Activated B cell treated with CpG ODN at 0.5 μM for 24 hours (primary cell): ENCODE data around the gene KBTBD12. TPM values are rescaled to one million over a fixed set of nuclear protein-coding genes. Genes with fewer than 3 reads are reported as not detected.
A peak's percentile ranks its signal among the peaks of the same experiment; 100 is the strongest.
"Not testable (repeated sequence)": the region's sequence is repeated elsewhere in the genome, so short reads cannot be mapped to it uniquely, and the experiment has no call there.

Source experiments
- ATAC-seq: fragments of 200-7000 bp; cut with Tn5 transposase; one replicate; pipeline ENCODE4 v1.10.0; 2021; ENCODE audit warnings: low read depth, mild to moderate bottlenecking, moderate library complexity
- CTCF ChIA-PET: fragments of 350-600 bp; sonication (Branson Sonifier 250); formaldehyde crosslinking; loops from one replicate; lab custom pipeline; 2021; ENCODE audit warnings: antibody characterized with exemption; lab: Charles Lee
- POLR2A ChIA-PET: fragments of 350-600 bp; sonication (Branson Sonifier 250); formaldehyde crosslinking; loops from one replicate; lab custom pipeline; 2021; ENCODE audit warnings: antibody characterized with exemption; lab: Charles Lee
- DNase-seq: peaks from one replicate; pipeline ENCODE4 v3.0.0; 2022
- H3K27ac Mint-ChIP-seq: one replicate; pipeline ENCODE4 v1.8.0; 2020; ENCODE audit warnings: mixed read lengths
- H3K27me3 Mint-ChIP-seq: one replicate; pipeline ENCODE4 v1.8.0; 2021; ENCODE audit warnings: mixed read lengths
- H3K36me3 Mint-ChIP-seq: one replicate; pipeline ENCODE4 v1.8.0; 2021; ENCODE audit warnings: low read depth, mixed read lengths
- H3K4me1 Mint-ChIP-seq: one replicate; pipeline ENCODE4 v1.8.0; 2021; ENCODE audit warnings: mixed read lengths
- H3K4me3 Mint-ChIP-seq: one replicate; pipeline ENCODE4 v1.8.0; 2020; ENCODE audit warnings: mild to moderate bottlenecking, mixed read lengths
- H3K9me3 Mint-ChIP-seq: one replicate; pipeline ENCODE4 v1.8.0; 2020; ENCODE audit warnings: mixed read lengths
- intact Hi-C: fragments of 100-400 bp; cut with micrococcal nuclease; formaldehyde crosslinking; loops from one replicate; pipeline ENCODE4 v1.15.1; 2024
- total RNA-seq: library from RNA; stranded (reverse); gene quantifications from 2 replicates; pipeline ENCODE4 v1.2.3, GENCODE V29; 2022
- TF ChIP-seq, protein P1 (sequence below): fragments of 200-600 bp; IDR thresholded peaks from one replicate; pipeline ENCODE4 v1.8.0; 2022; ENCODE audit warnings: antibody characterized with exemption, mild to moderate bottlenecking

KBTBD12 gene
- total RNA-seq, 1 donor from 2014 or later: 0.16 TPM

- H3K4me3 Mint-ChIP-seq: no peak overlapping the region
- intact Hi-C loops: loop anchor here (5.0 kb wide), 1 partner anchor 51 kb away; no protein-coding TSS in a partner anchor
- ChIA-PET CTCF (no interaction called here), POLR2A (no interaction called here)
- TF ChIP-seq, protein P1, sequence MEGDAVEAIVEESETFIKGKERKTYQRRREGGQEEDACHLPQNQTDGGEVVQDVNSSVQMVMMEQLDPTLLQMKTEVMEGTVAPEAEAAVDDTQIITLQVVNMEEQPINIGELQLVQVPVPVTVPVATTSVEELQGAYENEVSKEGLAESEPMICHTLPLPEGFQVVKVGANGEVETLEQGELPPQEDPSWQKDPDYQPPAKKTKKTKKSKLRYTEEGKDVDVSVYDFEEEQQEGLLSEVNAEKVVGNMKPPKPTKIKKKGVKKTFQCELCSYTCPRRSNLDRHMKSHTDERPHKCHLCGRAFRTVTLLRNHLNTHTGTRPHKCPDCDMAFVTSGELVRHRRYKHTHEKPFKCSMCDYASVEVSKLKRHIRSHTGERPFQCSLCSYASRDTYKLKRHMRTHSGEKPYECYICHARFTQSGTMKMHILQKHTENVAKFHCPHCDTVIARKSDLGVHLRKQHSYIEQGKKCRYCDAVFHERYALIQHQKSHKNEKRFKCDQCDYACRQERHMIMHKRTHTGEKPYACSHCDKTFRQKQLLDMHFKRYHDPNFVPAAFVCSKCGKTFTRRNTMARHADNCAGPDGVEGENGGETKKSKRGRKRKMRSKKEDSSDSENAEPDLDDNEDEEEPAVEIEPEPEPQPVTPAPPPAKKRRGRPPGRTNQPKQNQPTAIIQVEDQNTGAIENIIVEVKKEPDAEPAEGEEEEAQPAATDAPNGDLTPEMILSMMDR: no peak
- DNase-seq (no peak), ATAC-seq (no peak)
- H3K9me3 Mint-ChIP-seq: peaks cover 16% of the 10 kb centered on the region
- H3K36me3 Mint-ChIP-seq: peaks cover 12% of the 10 kb centered on the region
- no peaks in the 10 kb centered on the region for H3K27me3 Mint-ChIP-seq
- H3K4me1 Mint-ChIP-seq: peaks cover 8% of the 10 kb centered on the region
- H3K27ac Mint-ChIP-seq: no peak overlapping the region
Measured at GRCh38 chr3:127888156-127888555, 26.9 kb upstream of the KBTBD12 start.

- H3K4me1 Mint-ChIP-seq: peaks cover 8% of the 10 kb centered on the region
- no peak for DNase-seq
- peaks cover 16% of the 10 kb centered on the region for H3K9me3 Mint-ChIP-seq
- ATAC-seq: no peak
- CTCF ChIA-PET: no interaction called here
- POLR2A ChIA-PET: no interaction called here
- no peak overlapping the region for H3K27ac Mint-ChIP-seq
- peaks cover 12% of the 10 kb centered on the region for H3K36me3 Mint-ChIP-seq
- H3K4me3 Mint-ChIP-seq: no peak overlapping the region
- intact Hi-C loops: loop anchor here (5.0 kb wide), 1 partner anchor 51 kb away; no protein-coding TSS in a partner anchor
- TF ChIP-seq, protein P1: no peak
- no peaks in the 10 kb centered on the region for H3K27me3 Mint-ChIP-seq
Measured at GRCh38 chr3:127888564-127889107, 26.4 kb upstream of the KBTBD12 start.

GRCh38 chr3:127889461-127889863 is 25.6 kb upstream of the KBTBD12 start:
- ChIA-PET CTCF (no interaction called here), POLR2A (no interaction called here)
- no peak for ATAC-seq
- Mint-ChIP-seq H3K36me3 (peaks cover 12% of the 10 kb centered on the region), H3K9me3 (peaks cover 16% of the 10 kb centered on the region), H3K27ac (no peak overlapping the region), H3K27me3 (no peaks in the 10 kb centered on the region), H3K4me3 (no peak overlapping the region), H3K4me1 (peaks cover 8% of the 10 kb centered on the region)
- intact Hi-C loops: loop anchor here (5.0 kb wide), 1 partner anchor 52 kb away; no protein-coding TSS in a partner anchor
- DNase-seq: no peak
- TF ChIP-seq, protein P1: no peak

DNA sequence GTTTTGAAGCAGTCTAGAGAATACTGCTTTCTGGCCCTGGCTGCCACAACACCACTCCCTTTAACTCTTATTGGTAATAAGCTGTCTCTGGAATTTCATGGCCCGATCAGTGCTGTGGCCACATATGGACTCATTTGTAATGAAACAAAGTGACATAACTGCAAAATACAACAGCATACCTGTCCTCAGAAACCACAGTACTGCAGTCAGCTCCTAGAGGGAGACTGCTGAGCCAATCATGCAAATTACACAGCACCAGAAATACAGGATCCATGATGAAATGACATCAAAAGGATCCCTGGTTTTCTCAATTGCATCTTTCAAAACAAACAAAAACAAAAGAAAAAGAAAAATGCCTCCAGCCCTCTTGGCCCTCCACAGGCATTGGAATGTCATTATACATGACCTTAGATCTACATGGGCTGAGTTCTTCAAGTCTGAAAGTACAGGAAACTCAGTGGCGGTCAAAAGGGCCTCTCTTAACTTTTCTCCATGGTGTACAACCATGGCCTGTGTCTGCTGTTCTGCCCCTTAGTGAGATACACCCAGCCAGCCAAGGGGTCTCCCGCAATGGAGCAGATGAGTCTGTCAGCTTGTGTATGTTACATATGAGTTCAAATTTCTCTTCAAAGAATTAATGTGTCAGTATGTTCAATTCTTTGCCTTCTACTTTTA is 24.9 kb upstream of the KBTBD12 start:
- Mint-ChIP-seq H3K4me1 (peaks cover 8% of the 10 kb centered on the region), H3K27me3 (no peaks in the 10 kb centered on the region), H3K9me3 (peaks cover 16% of the 10 kb centered on the region), H3K4me3 (peak overlapping the region; percentile 8), H3K27ac (peak overlapping the region; percentile 78), H3K36me3 (peaks cover 12% of the 10 kb centered on the region)
- DNase-seq: no peak
- ATAC-seq: peak; percentile 42
- intact Hi-C loops: loop anchor here (5.0 kb wide), 1 partner anchor 53 kb away; no protein-coding TSS in a partner anchor
- CTCF ChIA-PET: no interaction called here
- POLR2A ChIA-PET: no interaction called here
- TF ChIP-seq, protein P1: no peak

DNA sequence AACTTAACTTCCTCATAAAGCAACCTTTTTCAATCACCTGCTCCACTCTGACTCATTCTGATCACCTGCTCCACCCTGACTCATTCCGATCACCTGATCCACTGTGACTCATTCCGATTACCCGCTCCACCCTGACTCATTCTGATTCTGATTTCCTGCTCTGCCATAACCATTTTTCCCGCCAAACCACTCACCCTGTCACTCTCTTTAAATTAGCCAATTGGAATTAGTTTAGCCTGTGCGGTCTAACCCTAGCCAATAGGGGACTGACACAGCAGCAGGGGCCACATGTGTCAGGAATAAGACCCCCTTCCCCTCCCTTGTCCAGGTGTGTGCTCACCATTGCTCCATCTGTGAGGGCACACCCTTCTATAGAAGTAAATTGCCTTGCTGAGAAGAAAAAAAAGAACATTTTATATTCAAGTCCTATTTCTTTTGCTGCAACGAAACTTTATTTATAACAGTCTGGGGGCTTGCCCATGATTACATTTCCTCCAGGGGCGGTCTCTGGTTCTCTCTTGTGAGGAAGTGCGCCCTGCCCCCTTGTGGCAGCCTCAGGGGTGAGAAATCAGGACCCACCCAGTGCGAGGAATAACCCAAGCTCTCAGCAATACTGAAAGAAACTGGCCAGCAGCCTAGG is 24.3 kb upstream of the KBTBD12 start:
- H3K4me1 Mint-ChIP-seq, H3K27me3 Mint-ChIP-seq, POLR2A ChIA-PET, intact Hi-C loops, DNase-seq, CTCF ChIA-PET: not testable (repeated sequence)
- peaks cover 16% of the 10 kb centered on the region for H3K9me3 Mint-ChIP-seq
- peak overlapping the region; percentile 8 for H3K4me3 Mint-ChIP-seq
- H3K36me3 Mint-ChIP-seq: peaks cover 12% of the 10 kb centered on the region
- peak; percentile 34 for ATAC-seq
- H3K27ac Mint-ChIP-seq: peak overlapping the region; percentile 78
